SK-N-SH (cell line): Measurements from ENCODE around the gene LHFPL5.

Experiments used
- CTCF ChIP-seq: fragments of 200-600 bp; sonication (generic); IDR thresholded peaks from 2 replicates; pipeline ENCODE4 v1.6.1; 2017; ENCODE audit warnings: antibody characterized with exemption, mild to moderate bottlenecking, moderate library complexity
- GABPA ChIP-seq: IDR thresholded peaks from 2 replicates; pipeline ENCODE4 v1.4.0; 2012; ENCODE audit warnings: low read depth, mild to moderate bottlenecking
- GATA2 ChIP-seq: sonication (generic); formaldehyde crosslinking; IDR thresholded peaks from 2 replicates; pipeline ENCODE4 v1.5.0; 2020; ENCODE audit warnings: mild to moderate bottlenecking, missing genetic modification reagents
- RAD21 ChIP-seq: IDR thresholded peaks from 2 replicates; pipeline ENCODE4 v1.6.1; 2012; ENCODE audit warnings: mild to moderate bottlenecking, low read length
- RCOR1 ChIP-seq: fragments of 150-350 bp; IDR thresholded peaks from 2 replicates; pipeline ENCODE4 v1.6.1; 2017; ENCODE audit warnings: antibody characterized with exemption, low read length
- TF ChIP-seq, protein P1 (sequence below): IDR thresholded peaks from 2 replicates; pipeline ENCODE4 v1.6.1; 2012; ENCODE audit warnings: mild to moderate bottlenecking, low read depth, low read length, moderate library complexity

DNA sequence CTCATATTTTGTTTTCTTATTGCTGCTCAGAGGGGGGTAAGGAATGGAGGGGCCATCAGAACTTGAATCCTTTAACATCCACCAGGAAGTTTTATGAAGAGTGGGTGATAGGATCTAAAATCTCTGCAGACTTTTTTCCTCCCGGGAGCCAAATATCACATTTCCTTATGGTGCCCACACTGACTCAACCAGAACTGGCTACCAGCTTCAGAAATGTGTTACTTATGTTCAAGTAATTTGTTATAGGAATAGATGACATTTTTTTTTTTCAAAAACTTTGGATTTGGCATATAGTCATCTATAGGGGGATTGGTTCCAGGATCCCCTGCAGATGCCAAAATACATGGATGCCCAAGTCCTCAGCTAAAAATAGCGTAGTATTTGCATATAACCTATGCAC is 18.4 kb downstream of the LHFPL5 start:
- TF ChIP-seq CTCF (no peak), GABPA (no peak), GATA2 (CRISPR knock-in tag) (no peak), RAD21 (no peak), RCOR1 (no peak)
- TF ChIP-seq, protein P1, sequence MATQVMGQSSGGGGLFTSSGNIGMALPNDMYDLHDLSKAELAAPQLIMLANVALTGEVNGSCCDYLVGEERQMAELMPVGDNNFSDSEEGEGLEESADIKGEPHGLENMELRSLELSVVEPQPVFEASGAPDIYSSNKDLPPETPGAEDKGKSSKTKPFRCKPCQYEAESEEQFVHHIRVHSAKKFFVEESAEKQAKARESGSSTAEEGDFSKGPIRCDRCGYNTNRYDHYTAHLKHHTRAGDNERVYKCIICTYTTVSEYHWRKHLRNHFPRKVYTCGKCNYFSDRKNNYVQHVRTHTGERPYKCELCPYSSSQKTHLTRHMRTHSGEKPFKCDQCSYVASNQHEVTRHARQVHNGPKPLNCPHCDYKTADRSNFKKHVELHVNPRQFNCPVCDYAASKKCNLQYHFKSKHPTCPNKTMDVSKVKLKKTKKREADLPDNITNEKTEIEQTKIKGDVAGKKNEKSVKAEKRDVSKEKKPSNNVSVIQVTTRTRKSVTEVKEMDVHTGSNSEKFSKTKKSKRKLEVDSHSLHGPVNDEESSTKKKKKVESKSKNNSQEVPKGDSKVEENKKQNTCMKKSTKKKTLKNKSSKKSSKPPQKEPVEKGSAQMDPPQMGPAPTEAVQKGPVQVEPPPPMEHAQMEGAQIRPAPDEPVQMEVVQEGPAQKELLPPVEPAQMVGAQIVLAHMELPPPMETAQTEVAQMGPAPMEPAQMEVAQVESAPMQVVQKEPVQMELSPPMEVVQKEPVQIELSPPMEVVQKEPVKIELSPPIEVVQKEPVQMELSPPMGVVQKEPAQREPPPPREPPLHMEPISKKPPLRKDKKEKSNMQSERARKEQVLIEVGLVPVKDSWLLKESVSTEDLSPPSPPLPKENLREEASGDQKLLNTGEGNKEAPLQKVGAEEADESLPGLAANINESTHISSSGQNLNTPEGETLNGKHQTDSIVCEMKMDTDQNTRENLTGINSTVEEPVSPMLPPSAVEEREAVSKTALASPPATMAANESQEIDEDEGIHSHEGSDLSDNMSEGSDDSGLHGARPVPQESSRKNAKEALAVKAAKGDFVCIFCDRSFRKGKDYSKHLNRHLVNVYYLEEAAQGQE = no peak
